Thyroid gland (tissue), 4 donors: ENCODE results near the gene E2F6. TPM values are rescaled to one million over a fixed set of nuclear protein-coding genes. Genes with fewer than 3 reads are reported as not detected.

Experiments used
- DNase-seq, 2 donors: peaks; one replicate each; pipeline ENCODE4 v3.0.0-alpha.2; 2019
- H3K27ac ChIP-seq, 3 donors: fragments of 200-600 bp; sonication (generic); 1 replicate in 2 of 3; 2 replicates in 1 of 3; pipeline ENCODE4 v1.5.1; 2016 to 2019; ENCODE audit warnings: mild to moderate bottlenecking in 1 of 3, moderate library complexity in 1 of 3
- H3K27me3 ChIP-seq: fragments of 200-600 bp; sonication (generic); one replicate; pipeline ENCODE4 v1.5.1; 2019
- H3K36me3 ChIP-seq, 2 donors: fragments of 200-600 bp; sonication (generic); one replicate each; pipeline ENCODE4 v1.5.1; 2016 to 2019
- H3K4me1 ChIP-seq, 2 donors: fragments of 200-600 bp; sonication (generic); one replicate each; pipeline ENCODE4 v1.5.1; 2017 to 2019
- H3K4me3 ChIP-seq, 3 donors: fragments of 200-600 bp; sonication (generic); replicated peaks in 1 of 3; 1 replicate in 2 of 3; 2 replicates in 1 of 3; pipeline ENCODE4 v1.5.1; 2016; ENCODE audit warnings: mild to moderate bottlenecking in 1 of 3
- H3K9me3 ChIP-seq: fragments of 200-600 bp; sonication (generic); one replicate; pipeline ENCODE4 v1.5.1; 2017
- POLR2A ChIP-seq, 2 donors: fragments of 450-650 bp; IDR thresholded peaks; one replicate each; pipeline ENCODE4 v1.6.1; 2017; ENCODE audit warnings: antibody characterized with exemption in 2 of 2, mild to moderate bottlenecking in 2 of 2, moderate library complexity in 1 of 2
- WGBS, 2 donors: methylation state at CpG; one replicate each; pipeline ENCODE4 v1.1.5; 2017; 5-methylcytosine and 5-hydroxymethylcytosine counted together
- intact Hi-C: fragments of 100-400 bp; cut with DNase I; formaldehyde crosslinking; loops from one replicate; pipeline ENCODE4 v1.15.1; 2023
- total RNA-seq, 4 donors: library from RNA; depleted of rRNA; stranded (reverse); fragments of >200 nt; gene quantifications; one replicate each; pipeline ENCODE4 v1.2.3, GENCODE V29; 2016
- TF ChIP-seq, protein P1 (sequence below), 6 experiments: fragments of 200-600 bp in 3 of 6; fragments of 450-650 bp in 3 of 6; sonication (generic) in 3 of 6; IDR thresholded peaks; one replicate each; pipeline ENCODE4 v1.5.1; 2016 to 2019; ENCODE audit warnings: antibody characterized with exemption in 6 of 6, mild to moderate bottlenecking in 2 of 6, inconsistent platforms in 1 of 6, moderate library complexity in 1 of 6

The E2F6 gene
- total RNA-seq, 4 donors from 2014 or later: 15.7 to 26.2 (median 21.2) TPM

DNA sequence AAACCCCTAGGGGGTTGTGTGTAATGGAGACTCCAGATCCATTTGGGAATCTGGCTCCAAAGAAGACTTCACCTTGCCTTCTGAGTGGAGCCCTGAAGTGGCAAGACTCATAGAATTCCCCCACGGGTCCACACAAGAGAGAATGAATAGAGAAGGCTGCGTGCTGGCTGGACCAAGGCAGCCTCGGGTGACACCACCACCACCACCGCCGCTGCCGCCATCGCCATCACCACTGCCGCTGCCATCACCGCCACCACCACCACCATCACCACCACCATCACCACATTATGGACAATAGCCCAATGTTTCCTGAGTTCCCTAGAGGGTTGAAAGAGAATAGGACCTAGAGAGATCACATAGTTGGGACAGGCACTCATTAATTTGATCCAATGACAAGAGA is 63.5 kb downstream of the E2F6 start:
- intact Hi-C loops: no loop called here
- WGBS, 2 donors: 91 to 95% methylated on average over 9 of the region's 9 CpGs
- no peaks in the 10 kb centered on the region for H3K9me3 ChIP-seq
- H3K36me3 ChIP-seq: no peaks in the 10 kb centered on the region
- no peak overlapping the region for H3K4me3 ChIP-seq
- no peak for DNase-seq
- peaks cover 0 to 14% of the 10 kb centered on the region in 2 donors for H3K4me1 ChIP-seq
- H3K27ac ChIP-seq: no peak overlapping the region
- TF ChIP-seq POLR2A (IDR thresholded peaks at IDR 0.05): no peak
- TF ChIP-seq, protein P1, sequence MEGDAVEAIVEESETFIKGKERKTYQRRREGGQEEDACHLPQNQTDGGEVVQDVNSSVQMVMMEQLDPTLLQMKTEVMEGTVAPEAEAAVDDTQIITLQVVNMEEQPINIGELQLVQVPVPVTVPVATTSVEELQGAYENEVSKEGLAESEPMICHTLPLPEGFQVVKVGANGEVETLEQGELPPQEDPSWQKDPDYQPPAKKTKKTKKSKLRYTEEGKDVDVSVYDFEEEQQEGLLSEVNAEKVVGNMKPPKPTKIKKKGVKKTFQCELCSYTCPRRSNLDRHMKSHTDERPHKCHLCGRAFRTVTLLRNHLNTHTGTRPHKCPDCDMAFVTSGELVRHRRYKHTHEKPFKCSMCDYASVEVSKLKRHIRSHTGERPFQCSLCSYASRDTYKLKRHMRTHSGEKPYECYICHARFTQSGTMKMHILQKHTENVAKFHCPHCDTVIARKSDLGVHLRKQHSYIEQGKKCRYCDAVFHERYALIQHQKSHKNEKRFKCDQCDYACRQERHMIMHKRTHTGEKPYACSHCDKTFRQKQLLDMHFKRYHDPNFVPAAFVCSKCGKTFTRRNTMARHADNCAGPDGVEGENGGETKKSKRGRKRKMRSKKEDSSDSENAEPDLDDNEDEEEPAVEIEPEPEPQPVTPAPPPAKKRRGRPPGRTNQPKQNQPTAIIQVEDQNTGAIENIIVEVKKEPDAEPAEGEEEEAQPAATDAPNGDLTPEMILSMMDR (IDR thresholded peaks at IDR 0.05): no peak
- no peaks in the 10 kb centered on the region for H3K27me3 ChIP-seq

DNA sequence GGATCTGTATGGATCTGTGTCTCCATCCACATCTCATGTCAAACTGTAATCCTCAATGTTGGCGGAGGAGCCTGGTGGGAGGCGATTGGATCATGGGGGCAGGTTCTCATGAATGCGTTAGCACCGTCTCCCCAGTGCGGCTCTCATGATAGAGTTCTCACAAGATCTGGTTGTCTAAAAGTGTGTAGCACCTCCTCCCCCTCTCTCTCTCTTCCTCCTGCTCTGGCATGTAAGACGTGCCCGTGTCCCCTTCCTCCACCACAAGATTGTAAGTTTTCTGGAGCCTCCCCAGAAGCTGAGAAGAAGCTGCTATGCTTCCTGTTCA is 66.6 kb downstream of the E2F6 start:
- H3K27ac ChIP-seq: no peak overlapping the region
- no peak for DNase-seq
- intact Hi-C loops: loop anchor here (10.0 kb wide), 1 partner anchor 55 kb away; the partner anchor contains the start of gene ROCK2
- TF ChIP-seq POLR2A (IDR thresholded peaks at IDR 0.05): no peak
- TF ChIP-seq, protein P1 (IDR thresholded peaks at IDR 0.05): no peak
- WGBS, 2 donors: 88 to 92% methylated on average over 7 of the region's 7 CpGs
- H3K9me3 ChIP-seq: no peaks in the 10 kb centered on the region
- H3K4me3 ChIP-seq: no peak overlapping the region
- no peaks in the 10 kb centered on the region for H3K36me3 ChIP-seq
- no peaks in the 10 kb centered on the region for H3K27me3 ChIP-seq
- H3K4me1 ChIP-seq: peaks cover 0 to 10% of the 10 kb centered on the region in 2 donors

GRCh38 chr2:11398750-11399437 is 67.1 kb downstream of the E2F6 start:
- no peaks in the 10 kb centered on the region for H3K36me3 ChIP-seq
- TF ChIP-seq, protein P1 (IDR thresholded peaks at IDR 0.05): no peak
- no peak for TF ChIP-seq POLR2A (IDR thresholded peaks at IDR 0.05)
- H3K27ac ChIP-seq: no peak overlapping the region
- no peaks in the 10 kb centered on the region for H3K27me3 ChIP-seq
- intact Hi-C loops: loop anchor here (10.0 kb wide), 1 partner anchor 54 kb away; the partner anchor contains the start of gene ROCK2
- WGBS, 2 donors: 50 to 61% methylated on average over 12 to 15 of the region's 16 CpGs
- DNase-seq: peak; percentile 85 to 89
- no peak overlapping the region for H3K4me3 ChIP-seq
- H3K4me1 ChIP-seq: peaks cover 0 to 10% of the 10 kb centered on the region in 2 donors
- no peaks in the 10 kb centered on the region for H3K9me3 ChIP-seq

DNA sequence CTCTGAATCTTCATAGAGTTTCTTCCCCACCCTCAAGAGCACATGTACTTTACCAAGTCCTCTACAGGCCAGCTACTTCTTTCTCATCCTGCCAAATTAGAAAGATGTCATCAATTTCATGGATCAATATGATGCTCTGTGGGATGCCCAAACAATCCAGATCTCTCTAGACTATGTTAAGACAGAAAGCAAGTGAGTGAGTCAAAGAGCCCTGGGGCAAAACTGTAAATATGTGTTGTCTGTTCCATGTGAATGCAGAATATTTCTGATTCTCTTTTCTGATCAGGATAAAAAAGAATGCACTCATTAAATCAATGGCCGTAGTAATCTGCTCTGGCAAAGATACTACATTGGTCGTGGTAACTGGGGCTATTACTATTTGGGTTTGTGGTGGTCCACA is 68.4 kb downstream of the E2F6 start:
- no peak for TF ChIP-seq POLR2A (IDR thresholded peaks at IDR 0.05)
- TF ChIP-seq, protein P1 (IDR thresholded peaks at IDR 0.05): no peak
- no peak overlapping the region for H3K4me3 ChIP-seq
- no peaks in the 10 kb centered on the region for H3K27me3 ChIP-seq
- H3K9me3 ChIP-seq: no peaks in the 10 kb centered on the region
- intact Hi-C loops: loop anchor here (10.0 kb wide), 1 partner anchor 53 kb away; the partner anchor contains the start of gene ROCK2
- no peaks in the 10 kb centered on the region for H3K36me3 ChIP-seq
- WGBS, 2 donors: 81 to 86% methylated on average over 2 of the region's 2 CpGs
- no peak overlapping the region for H3K27ac ChIP-seq
- no peak for DNase-seq
- peaks cover 0 to 10% of the 10 kb centered on the region in 2 donors for H3K4me1 ChIP-seq
